GM12878 (cell line): ENCODE results near the gene TRAF3IP3.

Experiments used
- CEBPB ChIP-seq, 2 experiments: fragments of 150-350 bp in 1 of 2; IDR thresholded peaks; 2 replicates each; pipeline ENCODE4 v1.6.1; 2012 to 2014; ENCODE audit warnings: low read depth in 2 of 2, low read length in 2 of 2, borderline replicate concordance in 1 of 2, inconsistent platforms in 1 of 2
- CTCF ChIP-seq, 3 experiments: IDR thresholded peaks in 2 of 3; conservative IDR thresholded peaks in 1 of 3; 2 replicates each; pipeline ENCODE4 v1.5.1; 2011; ENCODE audit warnings: low read depth in 3 of 3, low read length in 3 of 3, mild to moderate bottlenecking in 3 of 3, control low read depth in 2 of 3, moderate library complexity in 2 of 3, inconsistent platforms in 1 of 3, mixed read lengths in 1 of 3; ENCODE audit not compliant: control insufficient read depth in 2 of 3, insufficient read depth in 1 of 3; ENCODE audit errors: extremely low read depth in 1 of 3
- EZH2 ChIP-seq: IDR thresholded peaks from 2 replicates; pipeline ENCODE4 v1.6.1; 2012; ENCODE audit warnings: low read depth, mild to moderate bottlenecking, control low read depth, inconsistent platforms, low read length, borderline replicate concordance; ENCODE audit not compliant: control insufficient read depth
- JUND ChIP-seq: IDR thresholded peaks from 2 replicates; pipeline ENCODE4 v1.6.1; 2012; ENCODE audit warnings: low read depth, mild to moderate bottlenecking, low read length, improper control_type of control experiment, moderate library complexity
- NR2C2 ChIP-seq: IDR thresholded peaks from 2 replicates; pipeline ENCODE4 v1.6.1; 2011; ENCODE audit warnings: borderline replicate concordance, low read depth; ENCODE audit not compliant: control insufficient read depth, insufficient read length
- POLR2A ChIP-seq: IDR thresholded peaks from 2 replicates; pipeline ENCODE4 v1.6.1; 2011; ENCODE audit warnings: low read depth, mild to moderate bottlenecking, low read length
- ZSCAN29 ChIP-seq: fragments of 450-650 bp; IDR thresholded peaks from 2 replicates; pipeline ENCODE4 v1.6.1; 2017; ENCODE audit warnings: mild to moderate bottlenecking, moderate library complexity

- TF ChIP-seq CTCF (IDR thresholded peaks at IDR 0.05 in 2 of 3, conservative IDR thresholded peaks at IDR 0.05 in 1 of 3; ENCODE audit: control insufficient read depth in 2 of 3, extremely low read depth in 1 of 3, insufficient read depth in 1 of 3, low read depth in 3 of 3, low read length in 3 of 3) (peak; percentile 63 to 81 (median 75)), CEBPB (IDR thresholded peaks at IDR 0.05; ENCODE audit: borderline replicate concordance in 1 of 2, low read depth in 2 of 2, low read length in 2 of 2) (no peak), EZH2 (no peak), POLR2A (no peak), NR2C2 (no peak), JUND (no peak), ZSCAN29 (no peak)
Measured at GRCh38 chr1:209823143-209824041, 67.5 kb downstream of the TRAF3IP3 start.
